GM18499 (cell line): ENCODE measurements around the gene TSFM.

Source experiments
- ATAC-seq: cut with Tn5 transposase; IDR thresholded peaks from one replicate; pipeline ENCODE4 v1.9.1; 2021; ENCODE audit warnings: moderate number of reproducible peaks; ENCODE audit not compliant: insufficient read depth, unreplicated experiment

Gene TSFM

DNA sequence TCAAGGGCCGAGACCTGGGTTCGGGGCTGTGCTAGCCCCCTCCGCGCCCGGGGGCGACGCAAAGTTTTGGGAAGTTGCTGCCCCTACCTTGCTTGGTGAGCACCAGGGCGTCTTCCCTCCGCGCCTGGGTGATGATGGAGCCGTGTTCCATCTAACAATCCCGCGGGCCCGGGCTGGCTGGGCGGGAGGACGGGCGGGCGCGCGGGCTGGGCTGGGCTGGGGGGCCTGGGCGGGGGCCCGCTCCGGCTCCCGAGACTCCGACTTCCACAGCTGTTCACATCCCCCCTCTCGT is 63.6 kb downstream of the TSFM start:
- ATAC-seq = no peak

DNA sequence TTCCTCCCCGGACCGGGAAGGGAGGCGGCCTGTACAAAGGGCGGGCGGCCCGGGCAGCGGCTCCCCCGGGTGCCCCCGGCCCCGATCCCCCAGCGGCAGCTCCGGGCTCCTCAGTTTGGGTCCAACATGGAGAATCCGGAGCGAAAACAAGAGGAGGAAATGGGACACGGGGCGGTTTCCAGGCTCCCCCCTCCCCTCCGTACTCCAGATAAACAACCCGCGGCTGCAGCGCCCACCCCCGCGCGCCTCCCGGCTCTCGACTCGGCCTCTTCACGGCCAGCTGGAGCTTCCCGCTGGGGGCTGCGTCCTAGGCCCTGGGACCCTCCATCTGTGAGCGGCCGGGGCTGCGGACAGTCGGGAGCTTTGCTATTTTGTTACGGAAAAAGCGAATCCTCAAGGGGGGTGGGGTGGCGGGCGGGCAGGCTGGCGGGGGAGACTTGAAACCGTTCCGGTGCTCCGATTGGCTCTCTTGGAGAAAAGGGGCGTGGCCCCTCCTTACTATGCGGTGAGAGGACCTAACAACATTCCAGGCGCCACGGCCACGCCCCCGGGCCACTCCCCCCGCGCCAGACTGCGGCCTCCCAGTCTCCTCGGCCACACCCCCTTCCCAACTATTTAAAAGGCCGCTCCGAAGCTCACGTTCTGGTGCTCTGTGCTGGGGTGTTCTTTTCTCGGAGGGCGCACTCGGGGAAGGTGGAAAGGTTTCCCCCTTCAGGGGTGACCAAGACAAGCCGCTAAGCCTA is 64.2 kb downstream of the TSFM start, which contains the start of gene CTDSP2:
TSS of gene CTDSP2 (minus strand) at position 153 of the 743 bp plus-strand sequence. CDS start 294 bp downstream, outside the sequence.
- ATAC-seq = no peak
